CD4-positive, alpha-beta T cell treated with Interferon gamma for 1 hour (primary cell): ENCODE measurements around the gene CD96.

Source experiments
- DNase-seq: peaks from one replicate; pipeline ENCODE4 v3.0.0-alpha.2; 2020

Gene CD96

GRCh38 chr3:111566844-111567243, 24.8 kb downstream of the CD96 start:
- DNase-seq: no peak

DNA sequence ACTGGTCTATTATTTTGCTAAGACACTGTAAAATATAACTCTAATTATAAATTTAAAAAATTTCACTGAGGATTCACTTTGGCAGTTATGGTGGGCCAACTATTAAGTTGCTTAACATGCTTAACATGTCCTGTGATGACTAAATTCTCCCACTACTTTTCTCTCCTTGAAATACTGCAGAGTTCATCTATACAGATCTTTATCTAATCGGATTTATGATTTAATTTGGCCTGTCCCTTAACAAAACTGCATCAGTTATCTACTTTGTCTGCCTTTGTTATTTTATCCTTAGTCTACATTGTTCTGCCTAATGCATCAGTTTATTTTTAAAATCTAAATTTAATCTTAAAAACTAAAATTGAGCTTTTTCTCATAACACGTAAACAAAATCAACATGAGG, 26.4 kb downstream of the CD96 start:
- DNase-seq: no peak

DNA sequence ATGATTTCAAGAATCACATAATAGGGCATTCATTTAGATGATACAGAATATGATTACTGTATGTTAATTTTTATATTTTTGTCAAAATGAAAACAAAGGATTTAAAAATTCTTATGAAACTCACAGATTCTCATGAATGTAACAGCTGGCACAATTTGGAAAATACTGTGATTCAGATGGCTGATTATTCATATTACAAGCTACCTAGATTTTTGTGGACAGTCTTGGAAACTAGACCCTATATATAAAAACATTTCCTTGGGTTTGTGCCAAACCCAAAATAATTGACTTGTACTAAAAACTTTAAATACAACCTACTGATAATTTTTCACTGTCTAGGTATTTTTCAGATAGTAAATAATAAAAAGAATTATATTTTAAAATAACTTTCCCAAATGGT, 26.9 kb downstream of the CD96 start:
- DNase-seq: no peak

DNA sequence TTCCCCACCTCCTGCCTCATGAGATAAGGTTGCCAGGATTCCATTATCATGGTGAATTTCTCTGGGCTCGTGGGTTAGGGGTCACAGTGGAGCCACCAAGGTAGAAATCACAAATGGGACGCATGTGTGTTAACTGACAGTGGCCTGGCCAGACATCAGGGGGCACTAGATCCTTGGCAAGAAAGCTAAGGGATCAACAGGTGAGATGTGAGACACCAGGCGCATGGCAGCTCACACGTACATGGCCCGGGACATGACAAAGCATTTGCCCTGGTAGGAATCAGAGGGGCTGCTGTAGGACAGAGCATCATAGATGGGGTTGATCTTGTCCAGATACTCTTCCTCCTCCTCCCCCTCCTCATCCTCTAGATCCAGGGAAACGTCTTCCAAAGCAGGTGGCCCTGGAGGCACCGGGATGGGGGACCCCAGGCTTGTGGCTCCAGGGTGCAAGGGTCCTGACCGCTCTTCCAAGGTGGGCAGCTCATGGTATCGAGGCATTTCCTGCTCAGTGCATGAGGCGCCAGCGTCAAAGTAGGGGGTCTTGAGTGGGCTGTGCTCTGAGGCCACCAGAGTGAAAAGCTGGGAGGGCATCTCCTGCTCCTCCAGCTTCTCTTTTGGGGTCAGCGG, 28.5 kb downstream of the CD96 start:
- DNase-seq: no peak

- no peak for DNase-seq
Observed at GRCh38 chr3:111571282-111571681, 29.3 kb downstream of the CD96 start.

- no peak for DNase-seq
Observed at GRCh38 chr3:111571907-111572460, 30.0 kb downstream of the CD96 start.

DNA sequence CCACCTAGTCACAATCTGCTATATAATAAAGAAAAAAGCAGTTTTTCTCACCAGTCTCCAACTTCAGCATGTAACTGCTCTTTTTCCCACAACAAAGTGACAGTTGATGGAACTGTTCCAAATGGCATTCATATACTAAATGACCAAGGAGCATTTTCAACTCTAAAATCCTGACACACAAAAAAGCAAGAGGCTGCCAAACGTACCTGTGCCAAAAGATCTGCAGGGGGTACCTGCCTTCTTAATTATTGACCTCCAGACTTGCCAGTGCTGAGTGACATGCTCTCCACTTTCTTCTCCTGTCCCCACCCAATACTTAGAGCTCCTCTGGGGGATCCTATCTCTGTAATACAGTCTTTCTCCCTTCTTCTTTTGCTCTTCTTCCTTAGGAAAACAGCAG, 35.1 kb downstream of the CD96 start:
- DNase-seq: no peak

- DNase-seq: no peak
Observed at GRCh38 chr3:111577798-111578685, 36.0 kb downstream of the CD96 start.

GRCh38 chr3:111578867-111579266, 36.9 kb downstream of the CD96 start:
- DNase-seq: no peak

GRCh38 chr3:111579495-111579894, 37.5 kb downstream of the CD96 start:
- no peak for DNase-seq

GRCh38 chr3:111581403-111582119, 39.6 kb downstream of the CD96 start:
- DNase-seq: no peak

- DNase-seq: no peak
Observed at GRCh38 chr3:111582120-111582474, 40.1 kb downstream of the CD96 start.

- DNase-seq: no peak
Observed at GRCh38 chr3:111584744-111585143, 42.7 kb downstream of the CD96 start.

- DNase-seq: no peak
Observed at GRCh38 chr3:111585217-111585616, 43.2 kb downstream of the CD96 start.

DNA sequence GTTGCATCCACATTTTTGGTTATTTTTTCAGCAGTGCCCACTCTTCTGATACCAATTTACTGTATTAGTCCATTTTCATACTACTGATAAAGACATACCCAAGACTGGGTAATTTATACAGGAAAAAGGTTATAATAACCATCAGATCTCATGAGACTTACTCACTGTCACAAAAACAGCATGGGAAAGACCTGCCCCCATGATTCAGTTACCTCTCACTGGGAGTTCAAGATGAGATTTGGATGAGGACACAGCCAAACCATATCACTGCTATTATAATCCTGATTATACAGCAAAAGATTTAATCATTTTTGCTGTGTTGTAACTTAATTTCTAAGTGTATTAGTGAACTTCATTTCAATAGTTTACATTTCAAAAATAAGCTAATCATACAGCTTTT, 46.5 kb downstream of the CD96 start:
- DNase-seq: no peak

GRCh38 chr3:111589303-111590142, 47.5 kb downstream of the CD96 start:
- DNase-seq: no peak

GRCh38 chr3:111590143-111590491, 48.1 kb downstream of the CD96 start:
- DNase-seq: no peak

DNA sequence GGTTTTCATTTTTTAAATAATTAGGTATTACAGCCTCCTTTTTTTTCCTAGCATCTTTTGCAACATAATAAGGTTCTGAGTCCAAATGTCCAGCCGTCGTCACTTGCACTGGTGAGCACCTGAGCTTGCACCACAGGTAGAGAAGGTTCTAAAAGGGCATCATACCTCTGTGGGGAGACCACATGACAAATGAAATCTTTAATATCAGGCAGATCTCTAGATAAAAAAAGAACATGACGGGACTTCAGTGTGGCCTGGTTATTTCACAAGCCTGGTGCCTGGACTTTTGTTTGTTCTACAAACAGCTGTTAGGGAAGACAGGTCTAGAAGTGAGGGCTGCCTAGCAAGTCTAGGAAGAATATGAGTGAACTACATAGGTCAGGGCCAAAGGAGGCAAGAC, 49.6 kb downstream of the CD96 start:
- no peak for DNase-seq

GRCh38 chr3:111592143-111592542, 50.1 kb downstream of the CD96 start:
- no peak for DNase-seq

DNA sequence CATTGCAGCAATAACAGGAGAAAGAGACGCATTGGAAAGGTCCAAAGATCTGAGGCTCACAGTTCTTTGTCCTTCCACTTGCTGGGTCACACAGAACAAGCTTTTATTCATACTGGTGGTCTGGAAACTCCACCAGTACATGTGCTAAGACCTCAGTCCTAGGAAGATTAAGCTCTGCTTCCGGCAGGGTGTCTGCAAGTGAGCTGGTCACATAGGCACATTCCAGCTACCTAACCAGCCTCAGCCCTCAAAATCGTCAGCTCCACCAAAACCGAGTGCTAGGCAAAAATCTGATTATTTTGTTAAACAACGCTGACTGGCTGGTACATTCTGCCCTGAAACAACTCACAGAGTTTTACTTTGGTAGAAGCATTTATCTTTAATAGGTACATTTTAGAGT, 50.9 kb downstream of the CD96 start:
- no peak for DNase-seq

DNA sequence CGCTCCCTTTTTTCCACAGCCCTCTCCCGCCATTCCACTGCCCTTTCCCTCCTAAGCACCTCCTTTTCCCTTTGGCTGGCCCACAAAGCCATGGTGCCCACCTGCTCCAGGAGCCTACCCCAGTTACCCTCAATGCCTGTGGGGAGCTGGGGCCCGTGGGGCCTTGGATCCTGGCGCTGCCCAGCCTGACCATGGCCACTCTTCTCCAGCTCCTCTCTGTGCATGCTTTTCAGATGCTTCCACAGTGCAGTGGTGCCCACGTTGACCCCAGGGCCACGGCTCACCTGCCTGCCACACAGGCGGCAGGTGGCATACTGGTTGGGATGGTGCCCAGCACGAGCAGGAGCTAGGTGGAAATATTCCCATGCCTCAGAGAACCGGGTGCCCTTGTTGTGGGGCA, 51.7 kb downstream of the CD96 start:
- DNase-seq: no peak

DNA sequence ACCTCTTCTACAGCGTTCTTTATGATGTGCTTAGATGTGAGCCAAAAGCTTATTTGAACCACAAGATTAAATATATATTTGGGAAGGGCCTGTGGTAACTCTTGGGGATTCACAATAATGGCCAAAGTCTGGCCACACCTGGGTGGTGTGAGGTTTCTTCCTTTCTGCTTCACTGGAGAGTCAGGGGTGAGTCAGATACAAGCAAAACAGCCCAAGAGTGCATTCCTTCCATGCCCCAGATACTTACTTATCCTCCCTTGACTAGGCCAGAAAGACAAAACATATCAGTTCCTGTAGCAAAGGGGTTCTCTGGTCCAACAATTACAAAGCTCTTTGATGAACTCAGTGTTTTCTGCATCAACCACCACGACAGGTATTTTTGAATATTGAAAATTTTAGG, 52.2 kb downstream of the CD96 start:
- no peak for DNase-seq

- no peak for DNase-seq
Observed at GRCh38 chr3:111594781-111595180, 52.8 kb downstream of the CD96 start.
